ENCODE measurements around the gene XRCC5.
"Not testable (repeated sequence)": the region's sequence is repeated elsewhere in the genome, so short reads cannot be mapped to it uniquely, and the experiment has no call there.

Gene XRCC5

GRCh38 chr2:216114714-216115531 is 5.8 kb downstream of the XRCC5 start:
- in situ Hi-C loops (cut with MboI; ENCODE audit: low sequenced_read_pairs), result no loop called here

GRCh38 chr2:216116418-216116817 is 7.3 kb downstream of the XRCC5 start:
- in situ Hi-C loops (cut with MboI; ENCODE audit: low sequenced_read_pairs), result no loop called here

- in situ Hi-C loops (cut with MboI; ENCODE audit: low sequenced_read_pairs), result no loop called here
Measured at GRCh38 chr2:216117561-216118340, 8.6 kb downstream of the XRCC5 start.

- in situ Hi-C loops (cut with MboI; ENCODE audit: low sequenced_read_pairs), result no loop called here
Measured at GRCh38 chr2:216118474-216118873, 9.3 kb downstream of the XRCC5 start.

GRCh38 chr2:216119146-216119545 is 10.0 kb downstream of the XRCC5 start:
- in situ Hi-C loops (cut with MboI; ENCODE audit: low sequenced_read_pairs), result no loop called here

GRCh38 chr2:216119986-216120385 is 10.8 kb downstream of the XRCC5 start:
- in situ Hi-C loops (cut with MboI; ENCODE audit: low sequenced_read_pairs), result no loop called here

- in situ Hi-C loops (cut with MboI; ENCODE audit: low sequenced_read_pairs), result no loop called here
Measured at GRCh38 chr2:216121255-216121654, 12.1 kb downstream of the XRCC5 start.

GRCh38 chr2:216126943-216127342 is 17.8 kb downstream of the XRCC5 start:
- in situ Hi-C loops (cut with MboI; ENCODE audit: low sequenced_read_pairs), result no loop called here

- in situ Hi-C loops (cut with MboI; ENCODE audit: low sequenced_read_pairs), result no loop called here
Measured at GRCh38 chr2:216130346-216130971, 21.3 kb downstream of the XRCC5 start.

GRCh38 chr2:216131175-216131926 is 22.2 kb downstream of the XRCC5 start:
- in situ Hi-C loops (cut with MboI; ENCODE audit: low sequenced_read_pairs), result no loop called here

- in situ Hi-C loops (cut with MboI; ENCODE audit: low sequenced_read_pairs), result no loop called here
Measured at GRCh38 chr2:216132585-216132984, 23.4 kb downstream of the XRCC5 start.

GRCh38 chr2:216133397-216133796 is 24.2 kb downstream of the XRCC5 start:
- in situ Hi-C loops (cut with MboI; ENCODE audit: low sequenced_read_pairs), result no loop called here

- in situ Hi-C loops (cut with MboI; ENCODE audit: low sequenced_read_pairs), result no loop called here
Measured at GRCh38 chr2:216134958-216135541, 25.9 kb downstream of the XRCC5 start.

GRCh38 chr2:216139884-216140283 is 30.7 kb downstream of the XRCC5 start:
- in situ Hi-C loops (cut with MboI; ENCODE audit: low sequenced_read_pairs), result no loop called here

GRCh38 chr2:216141516-216141915 is 32.4 kb downstream of the XRCC5 start:
- in situ Hi-C loops (cut with MboI; ENCODE audit: low sequenced_read_pairs), result not testable (repeated sequence)

GRCh38 chr2:216142540-216142939 is 33.4 kb downstream of the XRCC5 start:
- in situ Hi-C loops (cut with MboI; ENCODE audit: low sequenced_read_pairs), result no loop called here

- in situ Hi-C loops (cut with MboI; ENCODE audit: low sequenced_read_pairs), result no loop called here
Measured at GRCh38 chr2:216144372-216144771, 35.2 kb downstream of the XRCC5 start.

- in situ Hi-C loops (cut with MboI; ENCODE audit: low sequenced_read_pairs), result no loop called here
Measured at GRCh38 chr2:216144857-216145256, 35.7 kb downstream of the XRCC5 start.

GRCh38 chr2:216146573-216146972 is 37.4 kb downstream of the XRCC5 start:
- in situ Hi-C loops (cut with MboI; ENCODE audit: low sequenced_read_pairs), result no loop called here

Data from hTERT RPE-1 (cell line).